Measurements from ENCODE around the gene RAET1E. TPM values are rescaled to one million over a fixed set of nuclear protein-coding genes. Genes with fewer than 3 reads are reported as not detected.
A peak's percentile ranks its signal among the peaks of the same experiment; 100 is the strongest.

The RAET1E gene
- total RNA-seq, 1 experiment from 2014 or later: not detected

DNA sequence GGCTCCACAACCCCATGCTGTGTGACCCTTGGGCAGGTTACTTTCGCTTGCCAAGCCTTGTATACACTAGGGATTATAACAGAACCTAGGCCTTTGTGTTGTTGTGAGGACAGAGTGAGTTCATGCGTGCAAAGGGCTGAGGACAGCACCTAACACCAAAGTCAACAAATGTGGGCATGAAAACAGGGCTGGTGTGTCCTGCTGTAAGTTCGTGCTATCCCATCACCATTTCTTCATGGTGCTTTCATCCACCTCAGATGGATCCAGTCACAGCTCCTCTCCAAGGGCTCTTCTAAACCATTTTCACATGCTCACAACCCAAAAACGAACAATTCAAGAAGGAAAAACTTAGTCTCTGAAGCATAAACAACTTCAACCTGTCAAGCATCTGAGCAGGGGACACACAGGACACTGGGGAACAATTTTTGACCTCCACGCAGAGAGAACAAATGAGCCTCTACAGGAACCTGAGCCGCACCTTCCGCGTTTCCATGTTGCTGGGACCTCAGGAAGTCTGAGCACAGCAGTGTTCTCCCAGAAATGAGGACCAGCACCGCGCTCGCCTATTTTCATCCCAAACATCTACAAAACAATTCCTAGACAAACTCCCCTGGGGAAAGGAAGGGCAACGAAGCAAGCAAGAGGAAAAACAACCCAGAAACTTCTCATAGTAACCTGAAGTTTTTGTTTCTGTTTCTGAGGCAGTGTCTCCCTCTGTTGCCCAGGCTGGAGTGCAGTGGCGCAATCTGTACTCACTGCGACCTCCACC, 36.9 kb downstream of the RAET1E start:
- H3K36me3 Mint-ChIP-seq (ENCODE audit: insufficient read depth, unreplicated experiment): peaks cover 47% of the 10 kb centered on the region
- H3K27ac Mint-ChIP-seq (ENCODE audit: unreplicated experiment): peak overlapping the region; percentile 89
- H3K9me3 Mint-ChIP-seq (ENCODE audit: low read depth, unreplicated experiment): no peaks in the 10 kb centered on the region
- intact Hi-C loops (cut with micrococcal nuclease; ENCODE audit: unreplicated experiment): loop anchor here (10.0 kb wide), 1 partner anchor 64 kb away; the partner anchor contains the start of gene RAET1G
- peak; percentile 35 for DNase-seq
- BruUV-seq (replicated peaks): no TSS peak
- H3K4me3 Mint-ChIP-seq (ENCODE audit: low read depth, unreplicated experiment): peak overlapping the region; percentile 80
- H3K27me3 Mint-ChIP-seq (ENCODE audit: unreplicated experiment): no peaks in the 10 kb centered on the region
- CTCF ChIA-PET: interaction anchor here (0.7 to 2.5 kb wide), 3 partner anchors 14 to 30 kb away, joined by 3 to 9 read pairs (median 6); no protein-coding TSS in a partner anchor
- peaks cover 47% of the 10 kb centered on the region for H3K4me1 Mint-ChIP-seq (ENCODE audit: low read depth, unreplicated experiment)
- TF ChIP-seq, protein P1, sequence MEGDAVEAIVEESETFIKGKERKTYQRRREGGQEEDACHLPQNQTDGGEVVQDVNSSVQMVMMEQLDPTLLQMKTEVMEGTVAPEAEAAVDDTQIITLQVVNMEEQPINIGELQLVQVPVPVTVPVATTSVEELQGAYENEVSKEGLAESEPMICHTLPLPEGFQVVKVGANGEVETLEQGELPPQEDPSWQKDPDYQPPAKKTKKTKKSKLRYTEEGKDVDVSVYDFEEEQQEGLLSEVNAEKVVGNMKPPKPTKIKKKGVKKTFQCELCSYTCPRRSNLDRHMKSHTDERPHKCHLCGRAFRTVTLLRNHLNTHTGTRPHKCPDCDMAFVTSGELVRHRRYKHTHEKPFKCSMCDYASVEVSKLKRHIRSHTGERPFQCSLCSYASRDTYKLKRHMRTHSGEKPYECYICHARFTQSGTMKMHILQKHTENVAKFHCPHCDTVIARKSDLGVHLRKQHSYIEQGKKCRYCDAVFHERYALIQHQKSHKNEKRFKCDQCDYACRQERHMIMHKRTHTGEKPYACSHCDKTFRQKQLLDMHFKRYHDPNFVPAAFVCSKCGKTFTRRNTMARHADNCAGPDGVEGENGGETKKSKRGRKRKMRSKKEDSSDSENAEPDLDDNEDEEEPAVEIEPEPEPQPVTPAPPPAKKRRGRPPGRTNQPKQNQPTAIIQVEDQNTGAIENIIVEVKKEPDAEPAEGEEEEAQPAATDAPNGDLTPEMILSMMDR (IDR thresholded peaks at IDR 0.05; ENCODE audit: unreplicated experiment): no peak

DNA sequence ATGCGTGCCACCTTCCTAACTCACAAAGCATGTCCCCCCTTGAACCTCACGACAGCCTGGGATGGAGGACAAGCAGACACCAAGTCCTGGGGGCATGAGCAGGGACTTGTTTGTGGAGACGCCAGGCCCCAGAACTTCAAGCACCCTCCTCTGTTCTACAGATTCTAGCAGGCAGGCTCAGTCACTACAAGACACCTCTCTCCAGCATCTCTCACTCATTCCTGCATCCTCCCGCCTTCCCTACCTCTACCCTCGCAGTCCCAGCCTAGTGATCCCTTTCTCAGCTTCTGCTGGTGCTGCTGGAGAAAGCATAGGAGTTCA, 37.4 kb downstream of the RAET1E start:
- Mint-ChIP-seq H3K36me3 (ENCODE audit: insufficient read depth, unreplicated experiment) (peaks cover 53% of the 10 kb centered on the region), H3K27ac (ENCODE audit: unreplicated experiment) (peak overlapping the region; percentile 89), H3K4me3 (ENCODE audit: low read depth, unreplicated experiment) (peak overlapping the region; percentile 80), H3K4me1 (ENCODE audit: low read depth, unreplicated experiment) (peaks cover 48% of the 10 kb centered on the region), H3K27me3 (ENCODE audit: unreplicated experiment) (no peaks in the 10 kb centered on the region), H3K9me3 (ENCODE audit: low read depth, unreplicated experiment) (no peaks in the 10 kb centered on the region)
- DNase-seq: no peak
- CTCF ChIA-PET: interaction anchor here (2.2 to 2.5 kb wide), 2 partner anchors 13 to 20 kb away, joined by 6 to 9 read pairs; no protein-coding TSS in a partner anchor
- intact Hi-C loops (cut with micrococcal nuclease; ENCODE audit: unreplicated experiment): loop anchor here (10.0 kb wide), 1 partner anchor 64 kb away; the partner anchor contains the start of gene RAET1G
- no TSS peak for BruUV-seq (replicated peaks)
- TF ChIP-seq, protein P1 (IDR thresholded peaks at IDR 0.05; ENCODE audit: unreplicated experiment): no peak

DNA sequence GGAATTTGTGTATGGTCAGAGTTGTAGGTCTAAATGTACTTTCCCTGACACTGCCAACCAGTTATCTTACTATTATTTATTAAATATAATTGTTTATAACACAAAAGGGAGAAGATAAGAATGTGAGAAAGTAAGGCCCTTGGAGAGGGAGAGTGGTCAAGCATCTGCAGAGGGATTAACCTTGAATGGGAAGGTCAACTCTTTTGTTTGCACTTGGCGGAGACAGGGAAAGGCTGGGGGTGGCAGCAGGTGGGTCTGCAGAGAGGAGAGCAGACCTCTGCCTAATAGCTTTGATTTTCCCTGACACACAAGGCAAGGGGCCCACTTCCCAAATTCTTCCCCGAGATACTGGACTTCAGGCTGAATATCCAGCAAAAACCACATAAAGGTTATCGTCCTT, 38.0 kb downstream of the RAET1E start:
- no peak for DNase-seq
- TF ChIP-seq, protein P1 (IDR thresholded peaks at IDR 0.05; ENCODE audit: unreplicated experiment): no peak
- BruUV-seq (replicated peaks): no TSS peak
- Mint-ChIP-seq H3K36me3 (ENCODE audit: insufficient read depth, unreplicated experiment) (peaks cover 58% of the 10 kb centered on the region), H3K27me3 (ENCODE audit: unreplicated experiment) (no peaks in the 10 kb centered on the region), H3K9me3 (ENCODE audit: low read depth, unreplicated experiment) (no peaks in the 10 kb centered on the region), H3K4me3 (ENCODE audit: low read depth, unreplicated experiment) (peak overlapping the region; percentile 80), H3K27ac (ENCODE audit: unreplicated experiment) (peak overlapping the region; percentile 89), H3K4me1 (ENCODE audit: low read depth, unreplicated experiment) (peaks cover 53% of the 10 kb centered on the region)
- intact Hi-C loops (cut with micrococcal nuclease; ENCODE audit: unreplicated experiment): loop anchor here (5.0 to 10.0 kb wide), 2 partner anchors 37 to 65 kb away; partner anchors contain the start of genes RAET1E and RAET1G
- CTCF ChIA-PET: interaction anchor here (0.6 to 2.5 kb wide), 4 partner anchors 13 to 978 kb away, joined by 3 to 9 read pairs (median 6); no protein-coding TSS in a partner anchor

DNA sequence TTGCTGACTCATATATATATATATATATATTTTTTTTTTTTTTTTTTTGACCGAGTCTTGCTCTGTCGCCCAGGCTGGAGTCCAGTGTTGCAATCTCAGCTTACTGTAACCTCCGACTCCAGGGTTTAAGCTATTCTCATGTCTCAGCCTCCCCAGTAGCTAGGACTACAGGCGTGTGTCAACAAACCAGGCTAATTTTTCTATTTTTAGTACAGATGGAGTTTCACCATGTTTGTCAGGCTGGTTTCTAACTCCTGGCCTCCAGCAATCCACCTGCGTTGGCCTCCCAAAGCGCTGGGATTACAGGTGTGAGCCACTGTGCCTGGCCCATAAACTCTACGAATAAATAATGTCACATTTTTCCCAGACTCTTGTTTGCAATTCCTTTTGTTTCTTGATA, 38.5 kb downstream of the RAET1E start:
- peak overlapping the region; percentile 89 for H3K27ac Mint-ChIP-seq (ENCODE audit: unreplicated experiment)
- H3K27me3 Mint-ChIP-seq (ENCODE audit: unreplicated experiment): no peaks in the 10 kb centered on the region
- peaks cover 64% of the 10 kb centered on the region for H3K36me3 Mint-ChIP-seq (ENCODE audit: insufficient read depth, unreplicated experiment)
- CTCF ChIA-PET: interaction anchor here (0.6 to 1.3 kb wide), 3 partner anchors 19 to 978 kb away, joined by 3 to 7 read pairs (median 6); no protein-coding TSS in a partner anchor
- no peak for DNase-seq
- H3K4me1 Mint-ChIP-seq (ENCODE audit: low read depth, unreplicated experiment): peaks cover 59% of the 10 kb centered on the region
- BruUV-seq (replicated peaks): no TSS peak
- no peaks in the 10 kb centered on the region for H3K9me3 Mint-ChIP-seq (ENCODE audit: low read depth, unreplicated experiment)
- intact Hi-C loops (cut with micrococcal nuclease; ENCODE audit: unreplicated experiment): loop anchor here (5.0 kb wide), 1 partner anchor 38 kb away; the partner anchor contains the start of gene RAET1E
- peak overlapping the region; percentile 80 for H3K4me3 Mint-ChIP-seq (ENCODE audit: low read depth, unreplicated experiment)
- TF ChIP-seq, protein P1 (IDR thresholded peaks at IDR 0.05; ENCODE audit: unreplicated experiment): no peak

Data from Calu3 (cell line).